Gastrocnemius medialis (tissue), 4 donors: ENCODE results near the gene TSLP. TPM values are rescaled to one million over a fixed set of nuclear protein-coding genes. Genes with fewer than 3 reads are reported as not detected.

Source experiments
- ATAC-seq, 2 donors: fragments of 150-250 bp; one replicate each; pipeline ENCODE4 v1.9.1; 2016
- DNase-seq, 2 donors: peaks; one replicate each; pipeline ENCODE4 v3.0.0-alpha.2; 2019
- H3K27ac ChIP-seq, 4 donors: fragments of 200-600 bp; sonication (generic); 1 replicate in 1 of 4; 2 replicates in 3 of 4; pipeline ENCODE4 v1.5.1; 2016 to 2018; ENCODE audit warnings: mild to moderate bottlenecking in 2 of 4, moderate library complexity in 1 of 4
- H3K27me3 ChIP-seq, 3 donors: fragments of 200-600 bp; sonication (generic) in 2 of 3; 1 replicate in 1 of 3; 2 replicates in 2 of 3; pipeline versions ENCODE4 v1.5.1 to v1.6.0; 2016 to 2019; ENCODE audit warnings: mild to moderate bottlenecking in 1 of 3, moderate library complexity in 1 of 3
- H3K36me3 ChIP-seq, 2 donors: fragments of 200-600 bp; sonication (generic) in 1 of 2; one replicate each; pipeline ENCODE4 v1.5.1; 2017 to 2018
- H3K4me1 ChIP-seq, 2 donors: fragments of 200-600 bp; sonication (generic) in 1 of 2; one replicate each; pipeline ENCODE4 v1.5.1; 2016 to 2017; ENCODE audit warnings: mild to moderate bottlenecking in 2 of 2
- H3K4me3 ChIP-seq, 4 donors: fragments of 200-600 bp; sonication (generic) in 3 of 4; 1 replicate in 1 of 4; 2 replicates in 3 of 4; pipeline ENCODE4 v1.5.1; 2016 to 2019; ENCODE audit warnings: mild to moderate bottlenecking in 2 of 4
- H3K9me3 ChIP-seq, 3 donors: fragments of 200-600 bp; sonication (generic) in 2 of 3; 1 replicate in 1 of 3; 2 replicates in 2 of 3; pipeline ENCODE4 v1.5.1; 2016 to 2019
- CTCF ChIP-seq, 5 experiments: fragments of 450-650 bp in 3 of 5; fragments of 200-600 bp in 2 of 5; sonication (generic) in 2 of 5; IDR thresholded peaks in 4 of 5; conservative IDR thresholded peaks in 1 of 5; 1 replicate in 4 of 5; 2 replicates in 1 of 5; pipeline ENCODE4 v1.5.1; 2016 to 2019; ENCODE audit warnings: antibody characterized with exemption in 5 of 5, mild to moderate bottlenecking in 3 of 5, moderate library complexity in 3 of 5
- POLR2A ChIP-seq, 2 donors: fragments of 450-650 bp; IDR thresholded peaks; one replicate each; pipeline ENCODE4 v1.6.1; 2017; ENCODE audit warnings: antibody characterized with exemption in 2 of 2, mild to moderate bottlenecking in 2 of 2, moderate library complexity in 2 of 2
- in situ Hi-C, 4 donors: fragments of 200-750 bp; cut with MboI; loops; one replicate each; pipeline versions ENCODE4 v1.15.0 to v1.8.0; 2017; ENCODE audit warnings: low sequenced_read_pairs in 4 of 4
- intact Hi-C: fragments of 100-400 bp; cut with DNase I; formaldehyde crosslinking; loops from one replicate; pipeline ENCODE4 v1.15.1; 2023; ENCODE audit warnings: low total_unique reads
- total RNA-seq, 4 donors: library from RNA; depleted of rRNA; stranded (reverse); fragments of >200 nt; gene quantifications; one replicate each; pipeline versions ENCODE4 v1.1.0 to v1.2.3, GENCODE V29; 2016

TSLP gene
- total RNA-seq, 4 donors from 2014 or later = 0.36 to 0.58 TPM; not detected in 2

GRCh38 chr5:111058064-111058463, 13.4 kb upstream of the TSLP start:
- Histone ChIP-seq H3K4me3 (no peak overlapping the region), H3K27ac (no peak overlapping the region), H3K4me1 (no peaks in the 10 kb centered on the region), H3K27me3 (no peaks in the 10 kb centered on the region), H3K9me3 (no peaks in the 10 kb centered on the region), H3K36me3 (no peaks in the 10 kb centered on the region)
- TF ChIP-seq POLR2A (IDR thresholded peaks at IDR 0.05) = no peak
- no peak for TF ChIP-seq CTCF (IDR thresholded peaks at IDR 0.05 in 4 of 5, conservative IDR thresholded peaks at IDR 0.05 in 1 of 5)
- DNase-seq = no peak
- ATAC-seq = no peak
- in situ Hi-C loops = loop anchor here in 1 of 4 donors (25.0 kb wide), 1 partner anchor 296 kb away; no protein-coding TSS in a partner anchor
- intact Hi-C loops = no loop called here

- no peaks in the 10 kb centered on the region for H3K36me3 ChIP-seq
- H3K4me1 ChIP-seq = no peaks in the 10 kb centered on the region
- no peak overlapping the region for H3K4me3 ChIP-seq
- TF ChIP-seq CTCF (IDR thresholded peaks at IDR 0.05 in 4 of 5, conservative IDR thresholded peaks at IDR 0.05 in 1 of 5) (no peak), POLR2A (IDR thresholded peaks at IDR 0.05) (no peak)
- no peak for ATAC-seq
- intact Hi-C loops = no loop called here
- in situ Hi-C loops = loop anchor here in 1 of 4 donors (25.0 kb wide), 1 partner anchor 298 kb away; no protein-coding TSS in a partner anchor
- DNase-seq = no peak
- H3K27me3 ChIP-seq = no peaks in the 10 kb centered on the region
- H3K9me3 ChIP-seq = no peaks in the 10 kb centered on the region
- no peak overlapping the region for H3K27ac ChIP-seq
These were observed 11.3 kb upstream of the TSLP start for GRCh38 chr5:111060169-111060568.

DNA sequence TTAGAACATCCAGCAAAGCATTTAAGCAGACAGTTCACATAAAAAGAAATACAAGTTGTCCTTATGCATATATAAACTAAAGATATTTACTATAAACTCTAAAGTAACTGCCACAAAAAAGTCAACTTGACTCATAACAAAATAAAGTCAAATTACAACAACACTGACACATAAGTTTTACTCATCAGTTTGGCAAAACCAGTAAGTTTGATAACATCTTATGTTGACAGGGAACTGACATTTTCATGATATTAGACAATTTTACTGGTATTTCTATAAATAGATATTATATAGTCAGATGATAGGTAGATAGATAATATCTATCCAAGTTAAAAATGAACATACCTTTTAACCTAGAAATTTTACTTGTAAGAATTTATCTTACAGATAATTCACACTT, 9.9 kb upstream of the TSLP start:
- TF ChIP-seq CTCF (IDR thresholded peaks at IDR 0.05 in 4 of 5, conservative IDR thresholded peaks at IDR 0.05 in 1 of 5) (no peak), POLR2A (IDR thresholded peaks at IDR 0.05) (no peak)
- in situ Hi-C loops = loop anchor here in 1 of 4 donors (25.0 kb wide), 1 partner anchor 299 kb away; no protein-coding TSS in a partner anchor
- intact Hi-C loops = no loop called here
- no peaks in the 10 kb centered on the region for H3K36me3 ChIP-seq
- H3K4me3 ChIP-seq = no peak overlapping the region
- no peaks in the 10 kb centered on the region for H3K9me3 ChIP-seq
- DNase-seq (no peak), ATAC-seq (no peak)
- H3K27me3 ChIP-seq = peaks cover 0 to 5% (median 3%) of the 10 kb centered on the region in 3 donors
- H3K4me1 ChIP-seq = no peaks in the 10 kb centered on the region
- no peak overlapping the region for H3K27ac ChIP-seq

- Histone ChIP-seq H3K36me3 (no peaks in the 10 kb centered on the region), H3K9me3 (no peaks in the 10 kb centered on the region), H3K4me1 (no peaks in the 10 kb centered on the region), H3K27me3 (peaks cover 15 to 20% (median 16%) of the 10 kb centered on the region in 3 donors), H3K4me3 (no peak overlapping the region), H3K27ac (no peak overlapping the region)
- ATAC-seq (no peak), DNase-seq (no peak)
- intact Hi-C loops = no loop called here
- in situ Hi-C loops = loop anchor here in 1 of 4 donors (25.0 kb wide), 1 partner anchor 302 kb away; no protein-coding TSS in a partner anchor
- TF ChIP-seq POLR2A (IDR thresholded peaks at IDR 0.05) (no peak), CTCF (IDR thresholded peaks at IDR 0.05 in 4 of 5, conservative IDR thresholded peaks at IDR 0.05 in 1 of 5) (no peak)
These were observed 7.7 kb upstream of the TSLP start for GRCh38 chr5:111063709-111064322.
